Measurements from ENCODE around the gene MAD1L1.

Gene MAD1L1

DNA sequence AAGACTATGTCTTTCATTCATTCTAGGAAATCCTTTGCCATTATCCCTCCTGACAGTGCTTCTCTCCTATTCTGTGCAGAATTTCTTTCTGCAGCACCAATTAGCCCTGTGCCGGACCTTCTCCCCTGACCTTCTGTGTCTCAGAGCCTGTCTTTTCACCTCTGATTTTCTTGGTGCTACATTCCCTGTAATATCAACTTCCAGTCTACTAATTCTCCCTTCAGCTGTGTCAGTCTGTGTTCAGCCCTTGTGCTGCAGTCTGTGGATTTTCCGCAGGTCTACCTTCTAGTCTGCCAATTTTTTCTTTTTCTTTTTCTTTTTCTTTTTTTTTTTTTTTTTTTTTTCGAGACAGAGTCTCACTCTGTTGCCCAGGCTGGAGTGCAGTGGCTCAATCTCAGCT is 446.9 kb downstream of the MAD1L1 start:
- H3K4me1 Mint-ChIP-seq: no peaks in the 10 kb centered on the region
- no peaks in the 10 kb centered on the region for H3K36me3 Mint-ChIP-seq (ENCODE audit: low read depth)
- TF ChIP-seq, protein P1, sequence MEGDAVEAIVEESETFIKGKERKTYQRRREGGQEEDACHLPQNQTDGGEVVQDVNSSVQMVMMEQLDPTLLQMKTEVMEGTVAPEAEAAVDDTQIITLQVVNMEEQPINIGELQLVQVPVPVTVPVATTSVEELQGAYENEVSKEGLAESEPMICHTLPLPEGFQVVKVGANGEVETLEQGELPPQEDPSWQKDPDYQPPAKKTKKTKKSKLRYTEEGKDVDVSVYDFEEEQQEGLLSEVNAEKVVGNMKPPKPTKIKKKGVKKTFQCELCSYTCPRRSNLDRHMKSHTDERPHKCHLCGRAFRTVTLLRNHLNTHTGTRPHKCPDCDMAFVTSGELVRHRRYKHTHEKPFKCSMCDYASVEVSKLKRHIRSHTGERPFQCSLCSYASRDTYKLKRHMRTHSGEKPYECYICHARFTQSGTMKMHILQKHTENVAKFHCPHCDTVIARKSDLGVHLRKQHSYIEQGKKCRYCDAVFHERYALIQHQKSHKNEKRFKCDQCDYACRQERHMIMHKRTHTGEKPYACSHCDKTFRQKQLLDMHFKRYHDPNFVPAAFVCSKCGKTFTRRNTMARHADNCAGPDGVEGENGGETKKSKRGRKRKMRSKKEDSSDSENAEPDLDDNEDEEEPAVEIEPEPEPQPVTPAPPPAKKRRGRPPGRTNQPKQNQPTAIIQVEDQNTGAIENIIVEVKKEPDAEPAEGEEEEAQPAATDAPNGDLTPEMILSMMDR (IDR thresholded peaks at IDR 0.05): no peak
- H3K9me3 Mint-ChIP-seq: peaks cover 30% of the 10 kb centered on the region
- no peak overlapping the region for H3K4me3 Mint-ChIP-seq
- H3K27ac Mint-ChIP-seq: no peak overlapping the region
- no peak for DNase-seq
- peaks cover 11% of the 10 kb centered on the region for H3K27me3 Mint-ChIP-seq (ENCODE audit: low read depth, poor library complexity)

DNA sequence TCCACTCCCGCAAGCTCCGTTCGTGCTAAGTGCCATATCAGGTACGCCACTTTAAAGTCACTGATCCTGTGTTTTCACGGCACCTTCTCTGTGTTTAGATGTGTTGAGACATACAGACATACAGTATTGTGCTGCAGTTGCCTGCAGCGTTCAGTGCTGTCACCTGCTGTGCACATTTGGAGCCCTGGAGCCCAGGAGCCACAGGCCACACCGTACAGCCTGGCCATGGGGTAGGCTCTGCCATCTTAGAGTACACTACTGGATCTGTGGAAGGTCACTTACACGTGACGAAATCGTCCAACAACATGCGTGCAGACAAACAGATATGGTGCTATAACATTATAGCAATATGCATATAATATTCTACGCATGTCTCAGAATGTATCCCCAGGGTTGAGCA is 451.4 kb downstream of the MAD1L1 start:
- H3K27me3 Mint-ChIP-seq (ENCODE audit: low read depth, poor library complexity): peaks cover 13% of the 10 kb centered on the region
- TF ChIP-seq, protein P1 (IDR thresholded peaks at IDR 0.05): no peak
- H3K4me1 Mint-ChIP-seq: peaks cover 4% of the 10 kb centered on the region
- no peak for DNase-seq
- H3K4me3 Mint-ChIP-seq: no peak overlapping the region
- H3K27ac Mint-ChIP-seq: no peak overlapping the region
- H3K36me3 Mint-ChIP-seq (ENCODE audit: low read depth): peaks cover 6% of the 10 kb centered on the region
- peaks cover 40% of the 10 kb centered on the region for H3K9me3 Mint-ChIP-seq

DNA sequence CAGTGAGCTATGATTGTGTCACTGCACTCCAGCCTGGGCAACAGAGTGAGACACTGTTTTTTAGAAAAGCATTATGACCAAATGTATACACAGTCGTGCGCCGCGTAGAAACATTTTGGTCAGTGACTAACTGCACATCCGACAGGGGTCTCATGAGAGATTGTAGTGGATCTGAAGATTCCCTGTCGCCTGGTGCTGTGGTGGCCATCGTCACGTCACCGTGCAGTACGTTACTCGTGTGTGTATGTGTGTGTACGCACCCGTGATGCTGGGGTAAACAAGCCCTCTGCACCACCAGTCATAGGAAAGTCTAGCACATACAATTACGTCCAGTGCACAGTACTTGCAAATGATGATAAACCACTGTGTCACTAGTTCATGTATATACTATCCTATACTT is 453.3 kb downstream of the MAD1L1 start:
- H3K4me3 Mint-ChIP-seq: no peak overlapping the region
- H3K36me3 Mint-ChIP-seq (ENCODE audit: low read depth): peaks cover 6% of the 10 kb centered on the region
- H3K9me3 Mint-ChIP-seq: peaks cover 37% of the 10 kb centered on the region
- no peak overlapping the region for H3K27ac Mint-ChIP-seq
- DNase-seq: no peak
- peaks cover 16% of the 10 kb centered on the region for H3K27me3 Mint-ChIP-seq (ENCODE audit: low read depth, poor library complexity)
- TF ChIP-seq, protein P1 (IDR thresholded peaks at IDR 0.05): no peak
- peaks cover 4% of the 10 kb centered on the region for H3K4me1 Mint-ChIP-seq

DNA sequence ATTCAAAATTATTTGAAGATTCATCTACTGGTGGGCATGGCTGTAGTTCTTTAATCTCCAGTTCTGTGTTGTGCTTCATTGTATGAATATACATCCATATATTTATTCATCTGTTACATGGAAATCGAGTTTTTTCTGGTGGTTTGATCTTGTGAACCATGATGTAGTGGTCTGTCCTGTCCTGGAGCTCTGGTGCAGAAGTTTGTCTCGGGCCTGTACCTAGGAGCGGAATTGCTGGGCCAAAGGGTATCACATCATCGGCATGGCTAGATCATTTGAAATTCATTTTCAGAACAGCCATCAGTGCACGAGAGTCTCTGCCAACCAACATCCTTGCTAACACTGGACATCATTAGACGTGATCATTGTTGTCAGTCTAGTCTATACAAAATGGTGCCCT is 455.6 kb downstream of the MAD1L1 start:
- peaks cover 20% of the 10 kb centered on the region for H3K27me3 Mint-ChIP-seq (ENCODE audit: low read depth, poor library complexity)
- no peak for DNase-seq
- H3K36me3 Mint-ChIP-seq (ENCODE audit: low read depth): peaks cover 6% of the 10 kb centered on the region
- peaks cover 4% of the 10 kb centered on the region for H3K4me1 Mint-ChIP-seq
- H3K9me3 Mint-ChIP-seq: peaks cover 43% of the 10 kb centered on the region
- no peak overlapping the region for H3K27ac Mint-ChIP-seq
- H3K4me3 Mint-ChIP-seq: no peak overlapping the region
- TF ChIP-seq, protein P1 (IDR thresholded peaks at IDR 0.05): no peak

DNA sequence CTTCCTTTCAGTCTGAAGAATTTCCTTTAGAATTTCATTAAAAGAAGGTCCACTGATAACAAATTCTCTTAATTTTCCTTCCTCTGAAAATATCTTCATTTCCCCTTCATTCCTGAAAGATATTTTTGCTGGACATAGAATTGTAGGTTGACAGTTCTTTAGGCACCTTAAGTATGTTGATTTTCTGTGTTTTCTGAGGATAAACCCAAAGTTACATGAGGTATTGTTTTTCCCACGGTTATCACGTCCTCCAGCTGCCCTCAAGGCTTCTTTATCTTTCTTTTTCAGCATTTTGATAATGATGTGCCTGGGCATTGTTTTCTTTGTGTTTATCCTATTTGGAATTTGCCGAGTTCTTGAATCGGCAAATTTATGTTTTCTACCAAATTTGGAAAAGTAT is 457.4 kb downstream of the MAD1L1 start:
- no peak overlapping the region for H3K27ac Mint-ChIP-seq
- peaks cover 4% of the 10 kb centered on the region for H3K4me1 Mint-ChIP-seq
- H3K9me3 Mint-ChIP-seq: peaks cover 45% of the 10 kb centered on the region
- TF ChIP-seq, protein P1 (IDR thresholded peaks at IDR 0.05): no peak
- H3K27me3 Mint-ChIP-seq (ENCODE audit: low read depth, poor library complexity): peaks cover 20% of the 10 kb centered on the region
- no peak overlapping the region for H3K4me3 Mint-ChIP-seq
- H3K36me3 Mint-ChIP-seq (ENCODE audit: low read depth): peaks cover 6% of the 10 kb centered on the region
- DNase-seq: no peak

DNA sequence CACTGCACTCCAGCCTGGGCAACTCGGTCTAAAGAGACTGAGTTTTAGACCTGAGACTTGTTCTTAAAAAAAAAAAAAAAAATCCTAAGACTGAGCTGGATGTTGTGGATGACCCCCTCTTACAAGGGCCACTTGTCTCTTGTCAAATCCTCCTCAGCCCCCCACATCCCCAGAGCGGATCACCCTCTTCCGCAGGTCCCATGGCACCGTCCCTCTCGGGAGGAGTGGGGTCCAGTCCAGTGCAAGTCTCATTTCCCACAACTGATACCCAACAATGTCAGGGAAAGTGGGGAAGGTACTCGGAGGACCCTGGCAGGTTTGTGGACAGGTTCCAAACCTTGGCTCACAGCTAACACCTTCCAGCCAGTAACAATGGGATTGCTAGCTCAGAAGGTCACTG is 462.4 kb downstream of the MAD1L1 start:
- H3K9me3 Mint-ChIP-seq: peaks cover 31% of the 10 kb centered on the region
- no peaks in the 10 kb centered on the region for H3K36me3 Mint-ChIP-seq (ENCODE audit: low read depth)
- DNase-seq: no peak
- no peaks in the 10 kb centered on the region for H3K4me1 Mint-ChIP-seq
- TF ChIP-seq, protein P1 (IDR thresholded peaks at IDR 0.05): no peak
- H3K27ac Mint-ChIP-seq: no peak overlapping the region
- H3K4me3 Mint-ChIP-seq: no peak overlapping the region
- H3K27me3 Mint-ChIP-seq (ENCODE audit: low read depth, poor library complexity): peaks cover 13% of the 10 kb centered on the region

Data from nephron progenitor cell (in vitro differentiated cells).